NB4 (cell line): ENCODE results near the gene GRSF1.
A peak's percentile ranks its signal among the peaks of the same experiment; 100 is the strongest.
"Not testable (repeated sequence)": the region's sequence is repeated elsewhere in the genome, so short reads cannot be mapped to it uniquely, and the experiment has no call there.

Experiments used
- DNase-seq: peaks from one replicate; pipeline ENCODE4 v3.0.0; 2010; ENCODE audit warnings: low read depth
- H3K4me3 ChIP-seq: one replicate; pipeline ENCODE4 v1.5.1; 2011; ENCODE audit warnings: mild to moderate bottlenecking, low read depth, low read length, moderate library complexity
- MYC ChIP-seq: IDR thresholded peaks from 2 replicates; pipeline ENCODE4 v1.6.1; 2011; ENCODE audit warnings: low read depth, low read length
- POLR2A ChIP-seq: IDR thresholded peaks from 2 replicates; pipeline ENCODE4 v1.6.1; 2011; ENCODE audit warnings: mild to moderate bottlenecking; ENCODE audit not compliant: insufficient read length; ENCODE audit errors: extremely low read depth
- TF ChIP-seq, protein P1 (sequence below): IDR thresholded peaks from one replicate; pipeline ENCODE4 v1.5.1; 2012; ENCODE audit warnings: low read depth, low read length
- TF ChIP-seq, protein P2 (sequence below): IDR thresholded peaks from 2 replicates; pipeline ENCODE4 v1.6.1; 2011; ENCODE audit warnings: low read depth, low read length

Gene GRSF1

GRCh38 chr4:70844180-70844579 lies 4.5 kb upstream of the GRSF1 start:
- no peak overlapping the region for H3K4me3 ChIP-seq

DNA sequence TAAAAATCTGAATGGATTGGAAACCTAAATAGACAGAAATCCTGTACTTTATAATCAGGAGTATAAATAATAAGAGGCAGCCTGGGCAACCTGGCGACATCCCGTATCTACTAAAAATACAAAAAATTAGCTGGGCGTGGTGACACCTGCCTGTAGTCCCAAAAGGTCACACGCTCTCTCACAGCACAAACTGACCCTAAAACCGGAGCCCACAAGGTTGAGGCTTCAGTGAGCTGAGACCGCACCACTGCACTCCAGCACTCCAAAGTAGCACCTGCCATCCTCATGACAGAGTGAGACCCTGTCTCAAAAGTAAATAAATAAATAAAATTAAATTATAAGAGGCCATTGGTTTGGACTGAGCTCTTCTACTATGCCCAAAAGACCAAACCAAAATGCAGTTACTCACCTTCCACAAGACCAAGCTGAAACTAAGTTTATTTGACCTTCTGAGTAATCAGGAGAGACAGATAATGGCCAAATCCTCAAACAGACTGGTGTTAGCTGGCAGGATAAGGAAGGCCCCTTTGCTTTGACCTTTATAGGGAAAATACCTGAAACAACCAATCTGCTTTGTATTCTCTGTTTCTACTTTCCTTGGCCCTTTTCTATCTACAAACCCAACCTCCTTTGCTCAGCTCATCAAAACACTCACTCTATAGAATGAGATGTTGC lies 3.2 kb upstream of the GRSF1 start:
- H3K4me3 ChIP-seq = no peak overlapping the region
- no peak for DNase-seq
- TF ChIP-seq, protein P1, sequence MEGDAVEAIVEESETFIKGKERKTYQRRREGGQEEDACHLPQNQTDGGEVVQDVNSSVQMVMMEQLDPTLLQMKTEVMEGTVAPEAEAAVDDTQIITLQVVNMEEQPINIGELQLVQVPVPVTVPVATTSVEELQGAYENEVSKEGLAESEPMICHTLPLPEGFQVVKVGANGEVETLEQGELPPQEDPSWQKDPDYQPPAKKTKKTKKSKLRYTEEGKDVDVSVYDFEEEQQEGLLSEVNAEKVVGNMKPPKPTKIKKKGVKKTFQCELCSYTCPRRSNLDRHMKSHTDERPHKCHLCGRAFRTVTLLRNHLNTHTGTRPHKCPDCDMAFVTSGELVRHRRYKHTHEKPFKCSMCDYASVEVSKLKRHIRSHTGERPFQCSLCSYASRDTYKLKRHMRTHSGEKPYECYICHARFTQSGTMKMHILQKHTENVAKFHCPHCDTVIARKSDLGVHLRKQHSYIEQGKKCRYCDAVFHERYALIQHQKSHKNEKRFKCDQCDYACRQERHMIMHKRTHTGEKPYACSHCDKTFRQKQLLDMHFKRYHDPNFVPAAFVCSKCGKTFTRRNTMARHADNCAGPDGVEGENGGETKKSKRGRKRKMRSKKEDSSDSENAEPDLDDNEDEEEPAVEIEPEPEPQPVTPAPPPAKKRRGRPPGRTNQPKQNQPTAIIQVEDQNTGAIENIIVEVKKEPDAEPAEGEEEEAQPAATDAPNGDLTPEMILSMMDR = no peak
- no peak for TF ChIP-seq POLR2A

More at GRCh38 chr4:70844180-70844579, 4.5 kb upstream of the GRSF1 start:
- DNase-seq = no peak
- TF ChIP-seq POLR2A = no peak
- TF ChIP-seq, protein P2, sequence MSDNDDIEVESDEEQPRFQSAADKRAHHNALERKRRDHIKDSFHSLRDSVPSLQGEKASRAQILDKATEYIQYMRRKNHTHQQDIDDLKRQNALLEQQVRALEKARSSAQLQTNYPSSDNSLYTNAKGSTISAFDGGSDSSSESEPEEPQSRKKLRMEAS = no peak
- TF ChIP-seq, protein P1 = no peak
- TF ChIP-seq MYC = no peak

- no peak for TF ChIP-seq MYC
- TF ChIP-seq, protein P1 = no peak
- TF ChIP-seq POLR2A = no peak
- no peak overlapping the region for H3K4me3 ChIP-seq
- no peak for DNase-seq
Measured at GRCh38 chr4:70841951-70842350, 2.3 kb upstream of the GRSF1 start.

DNA sequence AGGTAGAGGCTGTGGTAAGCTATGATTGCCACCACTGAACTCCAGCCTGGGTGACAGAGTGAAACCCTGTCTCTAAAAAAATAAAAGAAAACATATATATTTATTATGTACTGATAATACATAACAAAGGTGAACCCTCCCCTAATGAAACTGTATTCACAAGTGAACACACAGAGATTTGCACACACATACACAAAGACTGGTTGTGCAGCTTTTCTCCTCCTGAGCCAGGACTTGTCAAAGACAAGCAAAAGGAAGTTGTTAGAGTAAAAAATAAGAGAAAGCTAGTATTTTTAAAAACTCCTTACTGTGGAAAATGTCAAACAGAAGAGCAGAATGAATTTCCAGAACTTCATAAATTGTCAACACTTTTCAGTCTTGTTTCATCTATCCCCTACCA lies 1.5 kb upstream of the GRSF1 start:
- H3K4me3 ChIP-seq = no peak overlapping the region
- DNase-seq = no peak
- TF ChIP-seq, protein P2 = no peak
- TF ChIP-seq, protein P1 = no peak
- TF ChIP-seq MYC (no peak), POLR2A (no peak)

DNA sequence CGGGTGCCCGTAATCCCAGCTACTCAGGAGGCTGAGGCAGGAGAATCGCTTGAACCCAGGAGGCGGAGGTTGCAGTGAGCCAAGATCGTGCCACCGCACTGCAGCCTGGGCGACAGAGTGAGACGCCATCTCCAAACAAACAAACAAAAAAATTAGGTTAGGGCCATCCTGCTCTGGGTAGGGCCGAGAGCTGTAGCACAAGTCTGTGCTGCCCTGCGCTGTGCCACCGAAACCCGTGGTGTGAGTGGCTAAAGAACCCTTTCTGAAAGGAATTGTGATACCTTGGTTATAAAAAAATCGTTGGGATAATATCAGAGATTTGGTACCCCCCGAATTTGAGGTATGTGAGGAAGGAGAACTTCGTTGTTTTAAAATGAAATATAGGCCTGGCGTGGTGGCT lies 941 bp upstream of the GRSF1 start:
- not testable (repeated sequence) for DNase-seq, H3K4me3 ChIP-seq

DNA sequence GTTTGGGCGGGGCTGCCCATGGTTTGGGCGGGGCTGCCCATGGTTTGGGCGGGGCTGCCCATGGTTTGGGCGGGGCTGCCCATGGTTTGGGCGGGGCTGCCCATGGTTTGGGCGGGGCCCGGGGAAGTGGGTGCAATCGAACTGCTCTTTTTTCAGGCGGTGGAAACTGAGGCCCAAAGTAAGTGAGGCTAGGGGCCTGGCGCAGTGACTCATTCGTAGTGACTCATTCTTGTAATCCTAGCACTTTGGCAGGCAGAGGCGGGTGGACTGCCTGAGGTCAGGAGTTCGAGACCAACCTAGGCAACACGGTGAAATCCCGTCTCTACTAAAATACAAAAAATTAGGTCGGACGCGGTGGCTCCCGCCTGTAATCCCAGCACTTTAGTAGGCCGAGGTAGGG lies 447 bp upstream of the GRSF1 start:
- not testable (repeated sequence) for H3K4me3 ChIP-seq
- peak; percentile 75 for DNase-seq

DNA sequence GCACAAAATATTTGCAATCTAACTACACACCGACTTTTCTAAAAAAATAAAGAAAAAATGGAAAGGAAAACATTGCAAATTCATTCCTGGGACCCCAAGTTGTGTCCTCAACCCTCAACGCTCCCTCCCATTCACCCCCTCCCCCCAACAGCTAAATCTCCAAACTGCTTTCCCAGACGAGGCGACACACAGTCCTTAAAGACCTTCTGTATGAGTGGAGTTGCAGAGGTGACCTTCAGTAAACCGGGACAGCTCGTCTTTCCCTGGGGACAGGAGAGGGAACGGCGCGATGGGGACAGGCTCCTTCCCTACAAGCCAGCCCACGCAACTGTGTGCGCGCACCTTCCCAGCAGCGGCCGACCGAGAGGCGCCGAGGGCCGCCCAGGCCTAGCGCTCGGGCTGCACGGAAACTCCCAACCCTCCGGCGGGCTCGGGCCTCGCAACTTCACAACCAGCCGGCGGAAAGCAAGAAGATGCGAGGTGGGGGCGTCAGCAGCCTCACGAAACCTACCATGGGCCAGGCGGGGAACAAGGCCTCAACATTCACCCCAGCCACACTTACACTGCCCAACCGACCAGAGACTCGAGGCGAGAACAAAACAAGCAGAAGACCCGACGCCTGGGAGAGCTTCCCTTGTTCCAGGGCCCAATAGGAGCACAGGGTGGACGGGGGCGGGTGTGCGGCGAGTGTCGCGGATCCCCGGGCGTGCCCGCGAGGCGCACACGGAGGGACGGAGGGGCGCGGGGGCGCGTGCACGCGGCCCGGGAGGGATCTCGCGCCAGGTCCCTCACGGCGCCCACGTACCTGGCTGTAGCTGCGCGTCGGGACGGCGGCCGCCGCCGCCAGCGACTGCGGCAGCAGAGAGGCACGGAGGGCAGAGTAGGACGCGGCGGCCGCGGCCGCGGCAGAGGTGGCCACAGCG lies 763 bp downstream of the GRSF1 start:
- DNase-seq = peak; percentile 80
- H3K4me3 ChIP-seq = peak overlapping the region; percentile 95
- TF ChIP-seq, protein P1 = no peak
- peak; percentile 27; the same call in 1 of the 2 replicates for TF ChIP-seq MYC
- TF ChIP-seq, protein P2 = 0 out of 2 replicates have a peak, but pooled peaks have one; percentile 28
